ENCODE results near the gene DGAT2.
A peak's percentile ranks its signal among the peaks of the same experiment; 100 is the strongest.

DGAT2 gene

GRCh38 chr11:75814677-75815344 lies 46.2 kb downstream of the DGAT2 start, which contains the start of gene UVRAG:
Gene UVRAG (plus strand): TSS chr11:75815210. CDS start chr11:75815408, 198 bp downstream.
- H3K9me3 Mint-ChIP-seq, result no peaks in the 10 kb centered on the region
- peaks cover 5% of the 10 kb centered on the region for H3K36me3 Mint-ChIP-seq
- H3K4me1 Mint-ChIP-seq, result peaks cover 48% of the 10 kb centered on the region
- H3K27ac Mint-ChIP-seq, result no peak within 1 kb of the TSS
- H3K27me3 Mint-ChIP-seq, result no peaks in the 10 kb centered on the region
- ATAC-seq, result peak; percentile 95
- H3K4me3 Mint-ChIP-seq, result no peak within 1 kb of the TSS

GRCh38 chr11:75815345-75816168 lies 47.0 kb downstream of the DGAT2 start:
- Mint-ChIP-seq H3K27me3 (no peaks in the 10 kb centered on the region), H3K4me3 (no peak overlapping the region), H3K27ac (no peak overlapping the region), H3K4me1 (peaks cover 47% of the 10 kb centered on the region), H3K36me3 (peaks cover 5% of the 10 kb centered on the region), H3K9me3 (no peaks in the 10 kb centered on the region)
- ATAC-seq, result peak; percentile 0

- Mint-ChIP-seq H3K4me3 (no peak overlapping the region), H3K9me3 (no peaks in the 10 kb centered on the region), H3K27me3 (no peaks in the 10 kb centered on the region), H3K36me3 (peaks cover 16% of the 10 kb centered on the region), H3K27ac (no peak overlapping the region), H3K4me1 (peaks cover 50% of the 10 kb centered on the region)
- no peak for ATAC-seq
Measured at GRCh38 chr11:75816561-75817239, 48.1 kb downstream of the DGAT2 start.

- H3K4me3 Mint-ChIP-seq, result no peak overlapping the region
- peak overlapping the region; percentile 87 for H3K27ac Mint-ChIP-seq
- no peak for ATAC-seq
- peaks cover 73% of the 10 kb centered on the region for H3K4me1 Mint-ChIP-seq
- H3K9me3 Mint-ChIP-seq, result no peaks in the 10 kb centered on the region
- H3K27me3 Mint-ChIP-seq, result no peaks in the 10 kb centered on the region
- H3K36me3 Mint-ChIP-seq, result peaks cover 30% of the 10 kb centered on the region
Measured at GRCh38 chr11:75820645-75821044, 52.1 kb downstream of the DGAT2 start.

GRCh38 chr11:75821202-75821601 lies 52.6 kb downstream of the DGAT2 start:
- Mint-ChIP-seq H3K9me3 (no peaks in the 10 kb centered on the region), H3K4me3 (peak overlapping the region; percentile 17), H3K36me3 (peaks cover 36% of the 10 kb centered on the region), H3K27ac (peak overlapping the region; percentile 87), H3K27me3 (no peaks in the 10 kb centered on the region), H3K4me1 (peaks cover 79% of the 10 kb centered on the region)
- ATAC-seq, result no peak

GRCh38 chr11:75822541-75822940 lies 54.0 kb downstream of the DGAT2 start:
- H3K4me3 Mint-ChIP-seq, result no peak overlapping the region
- peak overlapping the region; percentile 87 for H3K27ac Mint-ChIP-seq
- peaks cover 44% of the 10 kb centered on the region for H3K36me3 Mint-ChIP-seq
- H3K9me3 Mint-ChIP-seq, result no peaks in the 10 kb centered on the region
- H3K27me3 Mint-ChIP-seq, result no peaks in the 10 kb centered on the region
- ATAC-seq, result no peak
- H3K4me1 Mint-ChIP-seq, result peaks cover 92% of the 10 kb centered on the region

GRCh38 chr11:75823415-75823814 lies 54.8 kb downstream of the DGAT2 start:
- ATAC-seq, result no peak
- Mint-ChIP-seq H3K9me3 (no peaks in the 10 kb centered on the region), H3K36me3 (peaks cover 38% of the 10 kb centered on the region), H3K27me3 (no peaks in the 10 kb centered on the region), H3K4me3 (peak overlapping the region; percentile 23), H3K4me1 (peaks cover 89% of the 10 kb centered on the region), H3K27ac (peak overlapping the region; percentile 87)

GRCh38 chr11:75823946-75824345 lies 55.4 kb downstream of the DGAT2 start:
- Mint-ChIP-seq H3K36me3 (peaks cover 38% of the 10 kb centered on the region), H3K4me1 (peaks cover 84% of the 10 kb centered on the region), H3K27ac (peak overlapping the region; percentile 87), H3K4me3 (peak overlapping the region; percentile 70), H3K9me3 (no peaks in the 10 kb centered on the region), H3K27me3 (no peaks in the 10 kb centered on the region)
- ATAC-seq, result no peak

- Mint-ChIP-seq H3K4me1 (peaks cover 79% of the 10 kb centered on the region), H3K27me3 (no peaks in the 10 kb centered on the region), H3K27ac (peak overlapping the region; percentile 87), H3K36me3 (peaks cover 39% of the 10 kb centered on the region), H3K9me3 (no peaks in the 10 kb centered on the region), H3K4me3 (peak overlapping the region; percentile 72)
- ATAC-seq, result peak; percentile 32
Measured at GRCh38 chr11:75826461-75827230, 58.1 kb downstream of the DGAT2 start.

- Mint-ChIP-seq H3K4me1 (peaks cover 78% of the 10 kb centered on the region), H3K27me3 (no peaks in the 10 kb centered on the region), H3K27ac (peak overlapping the region; percentile 87), H3K36me3 (peaks cover 30% of the 10 kb centered on the region), H3K4me3 (no peak overlapping the region), H3K9me3 (no peaks in the 10 kb centered on the region)
- no peak for ATAC-seq
Measured at GRCh38 chr11:75827562-75827961, 59.0 kb downstream of the DGAT2 start.

GRCh38 chr11:75831915-75832502 lies 63.4 kb downstream of the DGAT2 start:
- H3K4me1 Mint-ChIP-seq, result peaks cover 75% of the 10 kb centered on the region

GRCh38 chr11:75834728-75835127 lies 66.2 kb downstream of the DGAT2 start:
- Mint-ChIP-seq H3K36me3 (peaks cover 35% of the 10 kb centered on the region), H3K27me3 (no peaks in the 10 kb centered on the region), H3K9me3 (no peaks in the 10 kb centered on the region), H3K4me1 (peaks cover 82% of the 10 kb centered on the region), H3K27ac (peak overlapping the region; percentile 30), H3K4me3 (no peak overlapping the region)
- ATAC-seq, result no peak

More at GRCh38 chr11:75831915-75832502, 63.4 kb downstream of the DGAT2 start:
- H3K9me3 Mint-ChIP-seq, result no peaks in the 10 kb centered on the region
- H3K4me3 Mint-ChIP-seq, result no peak overlapping the region
- H3K27me3 Mint-ChIP-seq, result no peaks in the 10 kb centered on the region
- ATAC-seq, result no peak
- H3K36me3 Mint-ChIP-seq, result peaks cover 24% of the 10 kb centered on the region
- H3K27ac Mint-ChIP-seq, result no peak overlapping the region

GRCh38 chr11:75836417-75836816 lies 67.8 kb downstream of the DGAT2 start:
- Mint-ChIP-seq H3K9me3 (no peaks in the 10 kb centered on the region), H3K27me3 (no peaks in the 10 kb centered on the region), H3K36me3 (peaks cover 36% of the 10 kb centered on the region), H3K4me1 (peaks cover 87% of the 10 kb centered on the region), H3K4me3 (no peak overlapping the region), H3K27ac (peak overlapping the region; percentile 59)
- peak; percentile 70 for ATAC-seq

- ATAC-seq, result no peak
- Mint-ChIP-seq H3K27ac (peak overlapping the region; percentile 43), H3K4me1 (peaks cover 87% of the 10 kb centered on the region), H3K36me3 (peaks cover 42% of the 10 kb centered on the region), H3K9me3 (no peaks in the 10 kb centered on the region), H3K4me3 (no peak overlapping the region), H3K27me3 (no peaks in the 10 kb centered on the region)
Measured at GRCh38 chr11:75839851-75840250, 71.3 kb downstream of the DGAT2 start.

Data from stimulated activated memory B cell treated with anti-CD40 and anti-IgM and Interleukin-4, amounts not matched to agents 10 μg/mL and 1 μg/mL and 100 μg/mL, for 72 hours (primary cell).